Cardiac septum (tissue), 1 donor: ENCODE measurements around the gene BOLA2B. TPM values are rescaled to one million over a fixed set of nuclear protein-coding genes. Genes with fewer than 3 reads are reported as not detected.
"Not testable (repeated sequence)": the region's sequence is repeated elsewhere in the genome, so short reads cannot be mapped to it uniquely, and the experiment has no call there.

Experiments
- DNase-seq: peaks from one replicate; pipeline ENCODE4 v3.0.0-alpha.2; 2020; ENCODE audit warnings: low spot score
- intact Hi-C: fragments of 100-400 bp; cut with DNase I; formaldehyde crosslinking; loops from one replicate; pipeline ENCODE4 v1.14.0; 2022
- total RNA-seq: library from RNA; stranded (reverse); fragmentation: NEBNext Ultra II Directional; extraction: Animal tissue kit (Norgen Biotek cat#: 25700); gene quantifications from one replicate; pipeline ENCODE4 v1.2.1, GENCODE V29; 2021
- donor health status: DM: no; HTN: no; CAD: no.

Gene BOLA2B
- total RNA-seq, 1 donor from 2014 or later = 59.6 TPM

DNA sequence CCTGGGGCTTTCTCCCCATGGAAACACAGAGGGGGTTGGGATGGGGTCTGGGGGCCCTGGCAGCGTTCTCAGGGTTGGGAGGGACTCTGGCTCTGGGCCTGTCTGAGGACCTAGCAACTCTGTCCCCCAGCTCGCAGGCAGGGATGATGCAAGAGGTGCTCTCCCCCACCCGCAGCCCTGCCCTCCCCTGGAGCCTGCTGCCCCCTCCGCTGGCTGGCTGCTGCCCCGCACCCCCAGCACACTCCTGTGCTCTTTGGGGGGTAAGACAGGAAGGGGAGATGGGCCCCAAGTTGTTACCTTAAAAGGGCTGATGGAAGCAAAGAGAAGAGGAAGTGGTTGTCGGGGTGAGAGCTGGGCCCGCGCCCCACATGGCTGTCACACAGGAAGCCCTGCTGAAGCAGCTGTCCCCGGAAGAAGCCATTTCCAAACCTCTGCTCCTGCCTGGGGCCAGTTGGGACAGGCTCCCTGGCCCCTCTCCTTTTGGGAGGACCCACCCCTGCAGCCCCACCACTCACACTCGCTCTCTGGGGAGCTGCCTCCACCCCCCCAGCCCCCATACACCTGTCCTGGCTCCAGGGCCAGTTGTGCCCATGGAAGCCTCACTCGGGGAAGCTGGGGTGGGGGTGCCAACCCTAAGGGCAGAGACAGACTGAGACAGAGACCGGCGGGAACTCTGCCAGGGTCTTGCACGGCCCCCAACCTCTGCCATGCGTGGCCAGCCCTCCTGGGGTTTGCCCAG, 7.6 kb downstream of the BOLA2B start:
- intact Hi-C loops = no loop called here
- peak; percentile 89 for DNase-seq

- peak; percentile 73 for DNase-seq
- intact Hi-C loops = no loop called here
Observed at GRCh38 chr16:30184891-30185682, 8.4 kb downstream of the BOLA2B start.

DNA sequence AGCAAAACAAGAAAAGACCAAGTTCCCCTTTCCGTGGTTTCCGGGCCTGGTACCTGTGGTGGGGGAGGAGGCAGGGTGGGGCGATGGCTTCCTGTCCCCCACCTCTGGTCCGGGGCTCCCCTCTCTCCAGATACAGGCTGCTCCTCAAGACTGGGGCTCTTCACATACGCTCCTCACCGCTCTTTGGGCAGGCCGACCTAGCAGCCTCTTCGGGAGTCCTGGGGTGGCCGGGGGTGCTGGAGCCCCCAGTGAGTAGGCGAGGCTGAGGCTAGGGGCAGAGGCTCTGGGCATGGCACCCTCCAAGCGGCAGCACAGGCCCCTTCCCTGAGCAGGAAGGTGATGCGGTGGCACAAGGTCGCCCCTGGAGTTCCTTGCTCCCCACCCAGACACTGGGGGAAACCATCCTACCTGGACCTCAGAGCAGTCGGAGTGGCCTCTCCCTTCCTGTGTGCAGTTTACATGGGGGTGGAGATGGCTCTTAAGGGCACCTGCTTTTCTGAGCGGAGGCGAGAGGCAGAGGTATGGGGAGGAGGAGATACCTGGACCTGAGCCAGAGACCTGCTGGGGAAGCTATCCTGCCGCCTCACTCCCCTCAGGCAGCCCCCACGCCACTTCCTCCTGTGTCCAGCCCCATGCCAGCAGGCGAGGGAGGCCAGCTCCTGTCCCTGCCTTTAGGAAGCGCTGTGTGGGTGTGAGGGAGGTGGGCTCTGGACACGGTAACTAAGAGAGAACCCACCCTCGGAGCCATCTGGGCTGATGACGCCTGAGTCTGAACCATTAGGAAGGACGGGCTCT, 9.2 kb downstream of the BOLA2B start:
- intact Hi-C loops = no loop called here
- peak; percentile 90 for DNase-seq

GRCh38 chr16:30183233-30184095, 10.0 kb downstream of the BOLA2B start, which contains the start of gene CORO1A:
CORO1A (plus strand) TSS chr16:30183602; CDS start chr16:30185210, 1,608 bp downstream.
- intact Hi-C loops = no loop called here
- peak; percentile 96 for DNase-seq

GRCh38 chr16:30180741-30181140, 12.7 kb downstream of the BOLA2B start:
- no peak for DNase-seq
- intact Hi-C loops = no loop called here

GRCh38 chr16:30179931-30180330, 13.5 kb downstream of the BOLA2B start:
- DNase-seq = no peak
- intact Hi-C loops = no loop called here

GRCh38 chr16:30179195-30179594, 14.3 kb downstream of the BOLA2B start:
- intact Hi-C loops = no loop called here
- DNase-seq = no peak

DNA sequence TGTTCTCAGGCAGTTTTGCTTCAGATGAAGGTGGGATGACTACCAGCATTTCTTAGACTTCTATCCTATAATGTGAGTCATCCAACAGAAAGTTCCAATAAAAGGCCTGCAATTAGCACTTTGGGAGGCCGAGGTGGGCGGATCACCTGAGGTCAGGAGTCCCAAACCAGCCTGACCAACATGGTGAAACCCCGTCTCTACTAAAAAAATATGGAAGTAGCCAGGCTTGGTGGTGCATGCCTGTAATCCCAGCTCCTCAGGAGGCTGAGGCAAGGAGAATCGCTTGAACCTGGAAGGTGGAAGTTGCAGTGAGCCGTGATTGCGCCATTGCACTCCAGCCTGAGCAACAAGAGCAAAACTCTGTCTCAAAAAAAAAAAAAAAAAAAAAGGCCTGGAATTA, 16.6 kb downstream of the BOLA2B start:
- DNase-seq = peak; percentile 86
- intact Hi-C loops = not testable (repeated sequence)

- DNase-seq = no peak
- intact Hi-C loops = no loop called here
Observed at GRCh38 chr16:30173054-30173453, 20.4 kb downstream of the BOLA2B start.

GRCh38 chr16:30170145-30170544, 23.3 kb downstream of the BOLA2B start:
- intact Hi-C loops, DNase-seq: not testable (repeated sequence)

DNA sequence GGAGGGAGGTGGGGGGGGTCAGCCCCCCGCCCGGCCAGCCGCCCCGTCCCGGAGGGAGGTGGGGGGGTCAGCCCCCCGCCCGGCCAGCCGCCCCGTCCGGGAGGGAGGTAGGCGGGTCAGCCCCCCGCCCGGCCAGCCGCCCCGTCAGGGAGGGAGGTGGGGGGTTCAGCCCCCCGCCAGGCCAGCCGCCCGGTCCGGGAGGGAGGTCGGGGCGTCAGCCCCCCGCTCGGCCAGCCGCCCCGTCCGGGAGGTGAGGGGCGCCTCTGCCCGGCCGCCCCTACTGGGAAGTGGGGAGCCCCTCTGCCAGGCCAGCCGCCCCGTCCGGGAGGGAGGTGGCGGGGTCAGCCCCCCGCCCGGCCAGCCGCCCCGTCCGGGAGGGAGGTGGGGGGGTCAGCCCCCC, 24.1 kb downstream of the BOLA2B start:
- DNase-seq, intact Hi-C loops: not testable (repeated sequence)

DNA sequence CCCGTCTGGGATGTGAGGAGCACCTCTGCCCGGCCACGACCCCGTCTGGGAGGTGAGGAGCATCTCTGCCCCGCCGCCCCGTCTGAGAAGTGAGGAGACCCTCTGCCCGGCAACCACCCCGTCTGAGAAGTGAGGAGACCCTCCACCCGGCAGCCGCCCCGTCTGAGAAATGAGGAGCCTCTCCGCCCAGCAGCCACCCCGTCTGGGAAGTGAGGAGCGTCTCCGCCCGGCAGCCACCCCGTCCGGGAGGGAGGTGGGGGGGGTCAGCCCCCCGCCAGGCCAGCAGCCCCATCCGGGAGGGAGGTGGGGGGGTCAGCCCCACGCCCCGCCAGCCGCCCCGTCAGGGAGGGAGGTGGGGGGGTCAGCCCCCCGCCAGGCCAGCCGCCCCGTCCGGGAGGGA, 24.7 kb downstream of the BOLA2B start:
- DNase-seq, intact Hi-C loops: not testable (repeated sequence)

- intact Hi-C loops = no loop called here
- no peak for DNase-seq
Observed at GRCh38 chr16:30166202-30166902, 27.1 kb downstream of the BOLA2B start.

- DNase-seq = no peak
- intact Hi-C loops = no loop called here
Observed at GRCh38 chr16:30163538-30163937, 29.9 kb downstream of the BOLA2B start.

DNA sequence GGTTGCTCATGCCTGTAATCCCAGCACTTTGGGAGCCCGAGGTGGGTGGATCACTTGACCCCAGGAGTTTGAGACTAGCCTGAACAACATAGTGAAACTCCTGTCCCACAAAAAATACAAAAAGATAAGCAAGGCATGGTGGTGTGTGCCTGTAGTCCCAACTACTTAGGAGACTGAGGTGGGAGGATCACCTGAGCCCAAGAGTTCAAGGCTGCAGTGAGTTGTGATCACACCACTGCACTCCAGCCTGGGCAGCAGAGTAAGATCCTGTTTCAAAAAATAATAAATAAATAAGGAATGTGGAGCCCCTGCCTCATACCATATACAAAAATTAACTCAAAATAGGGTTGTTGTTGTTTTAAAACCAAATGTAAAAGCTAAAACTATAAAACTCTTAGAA, 36.3 kb downstream of the BOLA2B start:
- no peak for DNase-seq
- intact Hi-C loops = no loop called here

GRCh38 chr16:30155188-30155587, 38.3 kb downstream of the BOLA2B start:
- DNase-seq = no peak
- intact Hi-C loops = no loop called here

GRCh38 chr16:30152517-30152916, 40.9 kb downstream of the BOLA2B start:
- intact Hi-C loops = no loop called here
- DNase-seq = no peak

DNA sequence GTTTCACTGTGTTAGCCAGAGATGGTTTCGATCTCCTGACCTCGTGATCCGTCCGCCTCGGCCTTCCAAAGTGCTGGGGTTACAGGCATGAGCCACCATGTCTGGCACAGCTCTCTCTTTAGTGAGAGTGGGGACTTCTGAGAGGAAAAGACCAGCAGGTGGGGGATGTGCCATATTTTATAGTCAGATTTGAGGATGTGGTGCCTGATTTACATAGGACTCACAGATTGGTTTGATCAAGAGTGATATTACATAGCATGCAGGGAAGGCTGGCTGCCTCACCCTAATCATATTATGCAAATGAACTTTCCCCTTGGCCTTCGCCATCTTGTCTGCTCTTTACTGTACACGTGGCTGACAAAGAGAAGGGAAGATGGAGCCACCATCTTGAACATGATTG, 42.4 kb downstream of the BOLA2B start:
- intact Hi-C loops = no loop called here
- DNase-seq = no peak
